ENCODE results near the gene HOXD10. TPM values are rescaled to one million over a fixed set of nuclear protein-coding genes. Genes with fewer than 3 reads are reported as not detected.
A peak's percentile ranks its signal among the peaks of the same experiment; 100 is the strongest.

Gene HOXD10
- total and polyA plus RNA-seq, 7 donors = 0.23 to 46.0 (median 10.7) TPM

GRCh38 chr2:176089843-176090395, 26.7 kb upstream of the HOXD10 start:
- intact Hi-C loops (cut with DNase I) = loop anchor here (5.0 kb wide), 2 partner anchors 908 to 978 kb away; partner anchors contain the start of gene ATP5MC3
- Histone ChIP-seq H3K4me1 (peaks cover 0 to 56% (median 51%) of the 10 kb centered on the region in 4 donors), H3K36me3 (no peaks in the 10 kb centered on the region), H3K4me3 (no peak overlapping the region), H3K9me3 (no peaks in the 10 kb centered on the region), H3K27me3 (peaks cover 11 to 94% (median 30%) of the 10 kb centered on the region in 3 donors), H3K27ac (peak overlapping the region in 3 of 4 donors; percentile 92 to 96 (median 94))
- DNase-seq = no peak
- TF ChIP-seq POLR2AphosphoS5 (IDR thresholded peaks at IDR 0.05) = no peak
- TF ChIP-seq EP300 (IDR thresholded peaks at IDR 0.05) = no peak

- DNase-seq = no peak
- Histone ChIP-seq H3K27me3 (peaks cover 2 to 94% (median 26%) of the 10 kb centered on the region in 3 donors), H3K27ac (peak overlapping the region in 3 of 4 donors; percentile 92 to 96 (median 94)), H3K4me3 (no peak overlapping the region), H3K36me3 (no peaks in the 10 kb centered on the region), H3K4me1 (peaks cover 0 to 55% (median 43%) of the 10 kb centered on the region in 4 donors), H3K9me3 (no peaks in the 10 kb centered on the region)
- 33 to 43% methylated on average over 5 of the region's 5 CpGs for WGBS, 2 donors
- intact Hi-C loops (cut with DNase I) = loop anchor here (5.0 kb wide), 1 partner anchor 909 kb away; the partner anchor contains the start of gene ATP5MC3
- no peak for TF ChIP-seq POLR2A (IDR thresholded peaks at IDR 0.05)
- no peak for TF ChIP-seq EP300 (IDR thresholded peaks at IDR 0.05)
- no peak for TF ChIP-seq CTCF (IDR thresholded peaks at IDR 0.05)
- TF ChIP-seq POLR2AphosphoS5 (IDR thresholded peaks at IDR 0.05) = no peak
These were observed 25.7 kb upstream of the HOXD10 start for GRCh38 chr2:176090862-176091261.

GRCh38 chr2:176091329-176092258, 25.0 kb upstream of the HOXD10 start:
- peaks cover 0 to 94% (median 21%) of the 10 kb centered on the region in 3 donors for H3K27me3 ChIP-seq
- peak overlapping the region; percentile 66 to 70 (median 68) for H3K4me3 ChIP-seq
- TF ChIP-seq POLR2A (IDR thresholded peaks at IDR 0.05) = peak; percentile 6 to 13
- TF ChIP-seq EP300 (IDR thresholded peaks at IDR 0.05) = no peak
- 22 to 28% methylated on average over 31 of the region's 31 CpGs for WGBS, 2 donors
- intact Hi-C loops (cut with DNase I) = loop anchor here (5.0 kb wide), 1 partner anchor 909 kb away; the partner anchor contains the start of gene ATP5MC3
- no peak for DNase-seq
- H3K9me3 ChIP-seq = no peaks in the 10 kb centered on the region
- H3K4me1 ChIP-seq = peaks cover 0 to 53% (median 42%) of the 10 kb centered on the region in 4 donors
- peak overlapping the region in 3 of 4 donors; percentile 92 to 96 (median 94) for H3K27ac ChIP-seq
- H3K36me3 ChIP-seq = no peaks in the 10 kb centered on the region

- intact Hi-C loops (cut with DNase I) = loop anchor here (5.0 kb wide), 1 partner anchor 910 kb away; the partner anchor contains the start of gene ATP5MC3
- Histone ChIP-seq H3K4me3 (peak within 1 kb of the TSS; percentile 66 to 70 (median 68)), H3K27me3 (peaks cover 0 to 94% (median 28%) of the 10 kb centered on the region in 3 donors), H3K4me1 (peaks cover 0 to 54% (median 46%) of the 10 kb centered on the region in 4 donors), H3K36me3 (no peaks in the 10 kb centered on the region), H3K27ac (peak within 1 kb of the TSS in 3 of 4 donors; percentile 92 to 96 (median 94)), H3K9me3 (no peaks in the 10 kb centered on the region)
- TF ChIP-seq POLR2AphosphoS5 (IDR thresholded peaks at IDR 0.05) = peak; percentile 98 to 99 (median 98)
- TF ChIP-seq EP300 (IDR thresholded peaks at IDR 0.05) = no peak
- peak; percentile 77 to 93 for TF ChIP-seq POLR2A (IDR thresholded peaks at IDR 0.05)
- no peak for TF ChIP-seq CTCF (IDR thresholded peaks at IDR 0.05)
- WGBS, 2 donors = 2% methylated on average over 95 of the region's 95 CpGs
- peak; percentile 95 for DNase-seq
These were observed 24.1 kb upstream of the HOXD10 start, which contains the start of gene HOXD13 for GRCh38 chr2:176092270-176093144. Gene HOXD13, plus strand, starts transcription at chr2:176092721. Its CDS starts 170 bp downstream, at chr2:176092891.
